ENCODE measurements around the gene USP43.

- no peak for TF ChIP-seq POLR2AphosphoS5 (IDR thresholded peaks at IDR 0.05; ENCODE audit: borderline replicate concordance, low read depth, low read length)
- no peak for TF ChIP-seq EZH2 (IDR thresholded peaks at IDR 0.05)
These were observed 51.1 kb downstream of the USP43 start for GRCh38 chr17:9696279-9697044.

Data from SK-N-MC (cell line).